GM06990 (cell line): ENCODE measurements around the gene ARL15.

Experiments
- DNase-seq: peaks from one replicate; pipeline ENCODE4 v3.0.0-alpha.2; 2011; ENCODE audit not compliant: insufficient read length; ENCODE audit errors: extremely low read depth
- H3K27me3 ChIP-seq: replicated peaks from 2 replicates; pipeline ENCODE4 v1.6.0; 2011; ENCODE audit warnings: low read length; ENCODE audit not compliant: control insufficient read depth, insufficient read depth
- H3K36me3 ChIP-seq: 2 replicates; pipeline ENCODE4 v1.5.1; 2011; ENCODE audit warnings: low read length; ENCODE audit not compliant: control insufficient read depth, insufficient read depth
- H3K4me3 ChIP-seq: replicated peaks from 2 replicates; pipeline ENCODE4 v1.5.1; 2011; ENCODE audit warnings: low read depth, mild to moderate bottlenecking, control low read depth, low read length
- TF ChIP-seq, protein P1 (sequence below): IDR thresholded peaks from 2 replicates; pipeline ENCODE4 v1.5.1; 2011; ENCODE audit warnings: low read length, control low read depth, mild to moderate bottlenecking, inconsistent platforms; ENCODE audit not compliant: insufficient read depth, poor library complexity, severe bottlenecking

Gene ARL15

DNA sequence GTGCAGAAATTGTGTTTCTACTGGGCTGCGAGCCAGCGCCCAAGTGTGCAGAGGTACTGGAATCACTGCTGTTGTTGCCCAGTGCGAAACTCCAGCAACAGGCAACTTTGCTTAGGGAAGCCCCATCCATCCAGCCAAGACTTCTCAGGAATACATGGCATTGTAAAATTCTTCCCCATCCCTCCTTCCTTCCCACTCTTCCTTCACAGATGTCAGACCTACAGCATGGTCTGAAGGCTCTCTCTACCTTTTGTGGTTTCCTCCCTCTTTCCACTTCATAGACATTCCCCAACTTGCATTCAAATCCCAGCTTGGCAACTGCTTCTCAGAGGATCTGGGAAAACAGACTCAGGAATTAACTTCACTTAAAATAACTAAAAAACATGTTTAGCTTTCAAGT, 30.4 kb downstream of the ARL15 start:
- DNase-seq, result no peak
- no peaks in the 10 kb centered on the region for H3K36me3 ChIP-seq
- no peak overlapping the region for H3K4me3 ChIP-seq
- TF ChIP-seq, protein P1, sequence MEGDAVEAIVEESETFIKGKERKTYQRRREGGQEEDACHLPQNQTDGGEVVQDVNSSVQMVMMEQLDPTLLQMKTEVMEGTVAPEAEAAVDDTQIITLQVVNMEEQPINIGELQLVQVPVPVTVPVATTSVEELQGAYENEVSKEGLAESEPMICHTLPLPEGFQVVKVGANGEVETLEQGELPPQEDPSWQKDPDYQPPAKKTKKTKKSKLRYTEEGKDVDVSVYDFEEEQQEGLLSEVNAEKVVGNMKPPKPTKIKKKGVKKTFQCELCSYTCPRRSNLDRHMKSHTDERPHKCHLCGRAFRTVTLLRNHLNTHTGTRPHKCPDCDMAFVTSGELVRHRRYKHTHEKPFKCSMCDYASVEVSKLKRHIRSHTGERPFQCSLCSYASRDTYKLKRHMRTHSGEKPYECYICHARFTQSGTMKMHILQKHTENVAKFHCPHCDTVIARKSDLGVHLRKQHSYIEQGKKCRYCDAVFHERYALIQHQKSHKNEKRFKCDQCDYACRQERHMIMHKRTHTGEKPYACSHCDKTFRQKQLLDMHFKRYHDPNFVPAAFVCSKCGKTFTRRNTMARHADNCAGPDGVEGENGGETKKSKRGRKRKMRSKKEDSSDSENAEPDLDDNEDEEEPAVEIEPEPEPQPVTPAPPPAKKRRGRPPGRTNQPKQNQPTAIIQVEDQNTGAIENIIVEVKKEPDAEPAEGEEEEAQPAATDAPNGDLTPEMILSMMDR, result no peak
- no peaks in the 10 kb centered on the region for H3K27me3 ChIP-seq

DNA sequence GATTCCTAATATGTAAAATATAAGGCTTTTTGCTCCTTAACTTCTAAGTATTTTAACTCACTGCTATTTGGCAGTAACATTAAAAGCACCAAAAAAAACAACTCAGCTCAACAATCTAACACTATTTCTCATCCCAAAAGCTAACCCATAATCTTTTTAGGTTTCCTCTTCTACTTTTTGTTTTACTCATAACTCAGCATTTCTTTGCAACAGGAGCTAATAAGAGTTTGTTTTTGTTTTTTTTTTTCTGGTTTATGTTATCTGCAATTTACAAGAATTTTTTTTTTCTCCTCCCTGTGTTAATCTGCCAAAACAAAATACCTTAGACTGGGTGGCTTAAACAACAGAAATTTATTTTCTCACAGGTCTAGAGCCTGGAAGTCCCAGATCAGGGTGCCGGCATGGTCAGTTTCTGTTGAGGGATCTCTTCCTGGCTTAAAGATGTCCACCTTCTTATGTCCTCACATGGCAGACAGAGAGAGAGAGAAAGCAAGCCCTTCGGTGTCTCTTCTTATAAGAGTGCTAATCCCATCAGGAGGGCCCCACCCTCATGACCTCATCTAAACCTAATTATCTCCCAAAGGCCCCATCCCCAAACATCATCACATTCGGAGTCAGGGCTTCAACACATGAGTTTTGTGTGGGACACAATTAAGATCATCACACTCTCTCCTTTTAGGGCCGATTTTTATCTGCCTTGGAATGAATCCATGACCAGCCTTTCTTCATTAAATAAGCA, 31.2 kb downstream of the ARL15 start:
- DNase-seq, result no peak
- no peaks in the 10 kb centered on the region for H3K27me3 ChIP-seq
- TF ChIP-seq, protein P1, result no peak

DNA sequence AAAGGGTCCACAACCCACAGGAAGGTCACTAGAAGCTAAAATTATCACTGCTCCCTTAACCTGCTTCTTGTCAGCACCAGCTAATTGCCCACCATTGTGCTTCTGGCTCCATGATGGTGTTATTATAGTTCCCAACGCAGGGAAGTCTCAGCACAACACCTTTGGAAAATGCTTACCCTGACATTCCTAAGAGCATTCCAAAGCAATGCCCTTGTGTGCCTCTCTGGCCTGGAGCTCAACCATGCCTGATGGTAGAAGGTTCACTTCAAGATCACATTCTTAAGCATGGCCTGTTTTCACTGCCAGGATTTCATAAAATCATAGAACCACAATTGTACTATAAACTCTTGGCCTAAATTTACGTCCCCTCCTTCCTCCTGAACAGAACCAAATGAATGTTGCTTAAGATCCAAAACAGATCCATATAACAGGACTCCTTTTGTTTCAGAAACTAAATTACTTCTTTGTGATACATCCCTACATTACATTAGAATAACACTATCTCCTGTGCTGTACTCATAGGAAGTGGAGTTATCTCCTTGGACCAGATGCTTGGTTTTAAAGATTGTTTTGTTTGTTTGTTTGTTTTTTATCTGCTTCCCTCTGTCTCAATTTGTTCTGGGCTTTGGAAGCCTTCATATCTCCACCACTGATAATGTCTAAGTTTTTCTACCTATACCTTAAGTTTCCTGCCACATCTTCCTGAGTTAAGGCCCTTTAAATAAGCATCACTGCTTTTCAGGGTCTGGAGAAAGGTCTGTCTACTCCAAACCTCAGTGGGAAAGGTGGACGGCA, 32.1 kb downstream of the ARL15 start:
- TF ChIP-seq, protein P1, result no peak
- DNase-seq, result no peak
- no peak overlapping the region for H3K4me3 ChIP-seq
- no peaks in the 10 kb centered on the region for H3K27me3 ChIP-seq
- H3K36me3 ChIP-seq, result no peaks in the 10 kb centered on the region

More for the DNA sequence above, 31.2 kb downstream of the ARL15 start:
- Histone ChIP-seq H3K4me3 (no peak overlapping the region), H3K36me3 (no peaks in the 10 kb centered on the region)

DNA sequence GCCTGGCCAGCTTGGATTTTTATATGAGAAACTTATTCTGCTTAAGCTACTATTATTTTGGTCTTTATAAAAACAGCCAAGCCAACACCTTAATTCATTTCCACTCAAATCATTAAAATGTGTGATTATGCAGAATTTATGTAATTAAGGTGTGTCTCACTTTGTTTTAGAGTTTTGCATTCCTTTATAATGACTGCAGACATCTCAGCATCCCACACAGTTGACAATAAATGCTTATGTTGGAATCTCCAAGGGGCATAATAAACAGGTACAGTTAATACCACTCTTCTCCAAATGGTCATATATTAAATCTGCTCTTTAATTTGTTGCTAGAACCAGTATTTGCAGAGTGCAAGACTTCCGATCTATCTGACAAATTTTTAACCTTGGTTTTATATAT, 34.3 kb downstream of the ARL15 start:
- Histone ChIP-seq H3K4me3 (no peak overlapping the region), H3K27me3 (no peaks in the 10 kb centered on the region), H3K36me3 (no peaks in the 10 kb centered on the region)
- TF ChIP-seq, protein P1, result no peak
- no peak for DNase-seq

DNA sequence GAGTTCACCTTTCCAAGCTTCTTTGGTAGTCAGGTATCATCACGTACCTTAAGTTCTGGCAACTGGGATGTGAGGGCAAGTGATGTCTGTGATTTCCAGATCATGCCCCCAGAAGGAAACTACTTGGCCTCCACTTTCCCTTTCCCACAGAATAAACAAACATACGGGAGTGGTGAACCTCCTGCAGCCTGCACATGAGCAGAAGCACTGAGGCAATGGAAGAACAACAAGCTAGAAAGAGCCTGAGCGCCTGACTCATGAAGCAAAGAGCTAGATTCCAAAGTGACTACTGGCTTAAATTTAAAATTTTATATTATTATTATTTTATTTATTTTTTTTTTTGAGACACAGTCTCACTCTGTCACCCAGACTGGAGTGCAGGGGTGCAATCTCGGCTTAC, 35.0 kb downstream of the ARL15 start:
- Histone ChIP-seq H3K27me3 (no peaks in the 10 kb centered on the region), H3K4me3 (no peak overlapping the region), H3K36me3 (no peaks in the 10 kb centered on the region)
- DNase-seq, result no peak
- TF ChIP-seq, protein P1, result no peak
